GM18511 (cell line): ENCODE measurements around the gene CCDC6.
"Not testable (repeated sequence)": the region's sequence is repeated elsewhere in the genome, so short reads cannot be mapped to it uniquely, and the experiment has no call there.

ENCODE experiments used
- ATAC-seq: cut with Tn5 transposase; IDR thresholded peaks from one replicate; pipeline ENCODE4 v1.9.1; 2021; ENCODE audit warnings: mild to moderate bottlenecking, moderate library complexity; ENCODE audit not compliant: unreplicated experiment

CCDC6 gene

DNA sequence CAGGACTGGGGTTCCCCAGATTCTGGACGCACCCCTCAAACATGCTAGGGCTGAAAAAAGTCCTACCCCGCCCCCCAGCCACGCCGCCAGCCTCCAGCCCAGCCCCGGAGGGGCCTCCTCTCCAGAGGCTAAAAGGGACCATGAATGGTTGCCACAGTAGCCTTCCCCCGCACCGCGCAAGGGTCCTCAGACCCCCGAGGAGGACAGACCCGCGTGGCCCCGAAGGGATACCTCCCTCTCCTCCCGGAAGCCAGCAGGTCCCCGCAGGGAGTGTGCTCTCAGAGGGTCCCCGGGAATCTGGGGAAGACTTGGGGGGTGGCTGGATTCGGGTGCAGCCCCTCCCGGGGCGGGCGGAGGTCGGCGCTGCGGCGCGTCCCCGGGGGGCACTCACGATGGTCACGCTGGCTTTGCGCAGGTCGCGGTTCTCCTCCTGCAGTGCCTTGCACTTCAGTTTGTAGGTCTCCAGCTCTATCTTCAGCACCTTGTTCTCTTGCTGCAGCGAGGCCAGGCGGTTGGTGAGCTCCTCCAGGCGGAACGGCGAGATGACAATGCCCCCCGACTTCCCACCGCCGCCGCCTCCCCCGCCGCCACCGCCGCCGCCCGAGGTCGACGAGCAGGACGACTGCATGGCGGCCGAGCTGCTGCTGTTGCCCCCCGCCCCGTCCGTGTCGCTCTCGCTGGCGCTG is 482 bp downstream of the CCDC6 start:
- no peak for ATAC-seq

DNA sequence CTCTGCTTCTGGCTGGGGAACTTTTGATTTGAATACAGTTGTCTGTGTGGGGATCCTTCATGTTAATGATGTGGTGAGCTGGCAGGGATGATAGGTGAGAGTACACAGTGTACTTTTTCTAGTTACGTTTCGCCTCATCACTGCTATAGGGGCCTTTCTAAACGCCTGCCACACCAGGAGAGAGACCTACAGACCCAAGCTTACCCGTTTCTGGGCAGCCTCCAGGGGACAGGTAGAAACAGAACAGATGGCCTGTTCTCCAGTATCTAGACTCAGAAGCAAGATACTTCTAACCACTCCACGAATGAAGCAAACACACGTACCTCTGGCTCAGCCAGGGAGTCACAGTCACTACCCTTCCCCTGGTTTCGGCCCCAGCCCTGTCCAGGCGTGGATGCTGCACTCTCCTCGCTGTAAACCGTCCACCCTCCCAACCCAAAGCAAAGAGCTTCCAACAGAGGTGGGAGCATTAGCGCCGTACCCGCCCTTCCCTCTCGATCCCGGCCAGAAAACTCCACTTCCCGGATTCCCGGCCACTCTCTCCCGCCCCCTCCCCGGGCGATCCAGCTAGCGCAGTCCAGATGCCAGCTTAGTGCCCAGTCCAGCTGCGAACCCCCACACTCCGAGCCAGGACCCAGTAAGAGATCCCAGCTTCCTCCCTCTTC is 1.2 kb downstream of the CCDC6 start:
- ATAC-seq: peak; percentile 51

DNA sequence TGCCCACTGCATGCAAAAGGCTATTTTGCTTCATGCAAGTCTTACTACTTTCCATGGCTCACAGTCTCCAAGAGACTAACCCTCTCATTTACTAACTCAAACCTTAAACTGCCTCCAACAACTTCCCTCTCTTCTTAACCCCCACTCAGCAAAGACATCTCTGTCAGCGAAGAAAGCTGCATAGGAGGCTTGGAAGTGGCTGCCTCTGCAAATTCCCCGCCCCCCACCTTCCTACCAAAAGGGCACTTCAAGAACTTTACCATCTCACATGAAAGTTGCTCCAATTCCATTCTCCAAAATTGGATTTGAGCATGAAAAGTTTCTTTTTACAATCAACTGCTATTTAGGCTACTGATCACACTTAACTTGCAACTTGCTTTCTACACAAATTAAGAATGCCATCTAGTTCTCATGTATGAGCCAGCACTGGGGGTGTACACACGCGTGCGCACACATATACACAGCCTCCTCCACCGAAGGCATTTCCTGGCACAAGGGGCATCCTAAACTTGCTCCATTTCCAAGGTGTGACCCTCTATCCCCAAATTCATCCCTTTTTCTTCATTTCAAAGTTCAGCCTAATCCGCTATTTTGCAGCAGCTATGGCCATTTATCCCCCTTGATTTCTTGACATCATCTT is 1.8 kb downstream of the CCDC6 start:
- no peak for ATAC-seq

DNA sequence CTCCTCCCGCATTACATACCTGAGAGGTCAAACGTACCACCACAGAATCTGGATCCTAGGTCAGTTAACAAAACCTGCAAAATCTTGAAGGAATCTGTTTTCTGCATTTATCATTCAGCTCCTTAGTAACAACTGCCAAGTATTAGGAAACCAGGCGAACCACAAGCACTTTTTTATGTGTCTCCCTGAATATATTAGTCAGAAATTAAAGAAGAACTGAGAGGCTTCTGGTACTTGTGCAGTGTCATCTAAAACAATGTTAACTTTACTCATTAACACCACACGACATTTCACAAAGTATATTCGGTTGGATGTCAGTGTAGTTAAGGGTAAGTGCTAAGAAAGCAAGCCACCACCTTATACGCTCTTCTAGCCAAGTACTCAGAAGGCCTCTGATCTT is 2.5 kb downstream of the CCDC6 start:
- no peak for ATAC-seq

DNA sequence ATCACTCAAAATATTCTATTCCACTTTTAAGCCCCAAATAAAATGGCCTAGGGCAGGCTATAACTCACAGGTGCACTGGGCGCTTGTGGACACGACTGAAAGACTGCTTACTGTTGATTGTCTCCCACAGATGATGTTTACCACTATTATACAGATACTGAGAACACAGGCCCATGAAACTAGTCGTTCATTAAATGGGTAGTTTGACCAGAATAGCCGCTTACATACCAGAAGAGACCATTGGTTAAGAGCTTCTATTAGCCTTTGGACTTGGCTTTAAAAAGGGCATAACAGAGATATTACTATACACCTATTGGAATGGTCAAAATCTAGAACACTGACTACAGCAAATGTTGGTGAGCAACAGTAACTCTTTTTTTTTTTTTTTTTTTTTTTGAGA is 4.3 kb downstream of the CCDC6 start:
- no peak for ATAC-seq

DNA sequence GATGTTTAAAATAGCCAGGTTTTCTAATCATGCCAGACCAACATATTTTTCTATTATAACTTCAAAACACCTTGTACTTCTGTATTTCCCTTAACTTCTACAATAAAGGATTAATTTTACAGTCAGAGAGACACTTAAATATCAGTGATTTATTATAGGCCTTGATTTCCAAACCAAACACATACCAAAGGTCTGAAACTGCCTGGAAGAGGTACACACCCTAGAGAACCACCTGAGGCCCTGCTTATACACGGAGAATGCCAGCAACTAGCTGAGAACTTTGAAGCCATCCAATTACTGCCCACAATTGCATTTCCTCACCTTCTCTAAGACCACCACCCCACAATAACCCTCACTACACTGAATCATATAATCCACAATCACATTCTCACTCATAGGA is 4.9 kb downstream of the CCDC6 start:
- ATAC-seq: no peak

DNA sequence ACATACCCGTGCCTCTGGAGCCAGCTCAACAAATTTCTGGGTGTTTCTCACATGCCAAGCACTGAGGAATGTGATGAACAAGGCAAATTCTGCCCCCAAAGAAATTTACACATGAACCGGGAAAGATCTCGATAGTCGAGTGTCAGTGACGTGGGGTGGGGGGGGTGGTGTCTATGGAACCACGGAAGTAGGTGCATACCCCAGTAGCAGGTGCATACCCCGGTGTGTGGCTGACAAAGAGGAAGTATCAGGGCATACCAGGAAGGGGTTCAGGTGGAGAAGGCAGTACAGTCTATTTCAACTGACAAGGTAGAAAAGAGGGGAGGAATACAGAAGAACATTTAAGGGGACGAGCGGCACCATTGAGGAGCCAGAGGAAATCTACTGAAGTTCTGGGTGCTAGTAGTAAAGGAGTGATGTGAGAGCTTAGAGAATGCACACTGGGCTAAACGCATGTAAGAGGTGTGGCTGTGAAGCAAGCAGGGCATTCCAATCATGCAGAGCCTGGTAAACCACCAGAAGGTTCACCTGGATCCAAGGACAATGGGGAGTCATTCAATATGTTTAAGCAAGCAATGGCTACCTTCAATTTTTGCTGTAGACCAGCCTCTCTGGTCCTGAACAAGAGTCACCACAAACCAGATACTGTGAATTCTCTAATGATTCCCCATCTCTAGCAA is 6.2 kb downstream of the CCDC6 start:
- ATAC-seq: no peak

DNA sequence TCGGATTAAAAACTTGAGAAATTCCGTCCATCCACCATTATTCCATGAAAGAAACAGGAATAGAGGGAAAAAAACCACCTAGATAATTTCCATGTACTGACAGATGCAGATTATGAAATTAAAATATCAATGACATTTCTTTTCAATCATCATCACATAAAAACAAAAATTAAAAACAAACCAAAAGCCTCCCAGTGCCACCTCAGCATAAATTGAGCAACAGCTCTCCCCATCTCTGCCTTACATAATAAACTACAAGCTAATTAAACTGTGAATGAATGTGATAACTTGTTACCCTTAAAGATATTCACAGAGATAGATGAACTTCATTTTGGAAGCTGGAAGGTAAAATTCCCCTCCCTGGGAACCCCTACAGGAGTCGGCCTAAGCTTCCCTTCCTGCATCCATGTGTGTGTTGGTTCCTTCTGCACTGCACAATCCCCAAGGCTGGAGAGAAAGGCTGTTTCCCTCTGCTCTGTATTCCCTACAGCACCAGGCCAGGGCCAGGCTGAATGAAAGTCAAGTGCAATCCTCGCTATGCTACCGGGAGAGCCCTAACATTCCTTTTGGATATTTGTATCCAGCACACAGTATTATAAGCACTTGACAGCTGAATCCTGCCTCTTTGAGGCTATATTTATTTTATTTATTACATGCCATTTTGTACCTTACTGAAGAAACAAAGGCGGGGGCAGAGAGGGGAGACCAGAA is 8.1 kb downstream of the CCDC6 start:
- ATAC-seq: no peak

DNA sequence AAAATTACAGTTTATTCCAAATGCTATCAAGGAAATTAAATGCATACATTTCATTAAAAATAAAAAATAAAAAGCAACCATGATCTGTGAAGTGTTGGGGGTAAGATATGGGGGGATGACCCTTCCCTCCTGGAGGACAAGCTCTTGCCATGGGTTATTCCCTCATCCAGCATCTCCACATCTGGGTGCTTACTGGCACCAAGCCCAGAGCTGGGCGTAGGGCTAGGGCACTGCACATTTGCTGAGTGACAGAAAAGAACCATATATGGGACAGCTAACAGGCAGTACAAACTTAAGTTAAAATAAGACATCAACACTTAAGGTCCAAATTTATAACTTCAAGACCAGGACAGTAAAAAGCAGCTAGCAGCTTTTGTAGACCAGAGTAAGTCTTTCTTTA is 10.2 kb downstream of the CCDC6 start:
- no peak for ATAC-seq

DNA sequence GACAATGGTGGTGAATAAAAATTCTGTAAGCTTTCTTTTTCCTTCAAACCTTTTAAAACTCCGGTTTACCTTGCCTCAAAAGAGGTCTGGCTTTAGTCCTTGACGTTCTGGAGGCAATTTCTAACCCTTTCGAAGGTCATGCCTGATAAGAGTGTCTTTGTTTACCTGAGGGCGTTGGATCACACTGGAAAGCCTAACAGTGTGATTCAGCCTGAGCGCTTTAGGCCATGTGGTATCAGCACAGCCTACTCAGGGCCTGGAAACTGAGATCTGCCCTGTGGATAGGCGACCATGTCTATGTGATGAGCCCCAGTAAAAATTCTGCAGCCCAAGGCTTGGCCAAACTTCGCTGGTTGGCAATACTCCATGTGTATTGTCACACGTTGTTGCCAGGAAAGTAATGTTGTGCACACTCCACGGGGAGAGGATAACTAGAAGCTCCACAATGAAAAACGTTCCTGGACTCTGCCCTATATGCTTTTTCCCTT is 10.7 kb downstream of the CCDC6 start:
- ATAC-seq: no peak

DNA sequence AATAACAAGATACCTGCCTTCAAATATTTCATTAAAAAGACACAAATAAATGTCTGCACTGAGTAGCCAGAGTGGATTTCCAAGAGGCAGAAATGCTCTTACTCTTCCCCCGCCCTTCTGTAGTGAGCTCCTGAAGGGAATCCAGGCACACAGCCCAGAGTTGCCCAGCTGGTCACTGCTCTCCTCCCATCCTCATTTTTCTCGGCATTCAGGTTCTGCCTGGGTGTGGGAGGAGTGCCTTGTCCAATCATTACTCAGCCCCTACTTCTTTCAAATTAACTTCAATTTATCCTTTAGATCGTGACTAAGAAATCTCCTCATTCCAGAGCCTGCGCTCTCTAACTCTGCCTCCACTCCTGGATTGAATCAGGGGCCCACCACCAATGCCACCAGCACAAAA is 12.2 kb downstream of the CCDC6 start:
- no peak for ATAC-seq

DNA sequence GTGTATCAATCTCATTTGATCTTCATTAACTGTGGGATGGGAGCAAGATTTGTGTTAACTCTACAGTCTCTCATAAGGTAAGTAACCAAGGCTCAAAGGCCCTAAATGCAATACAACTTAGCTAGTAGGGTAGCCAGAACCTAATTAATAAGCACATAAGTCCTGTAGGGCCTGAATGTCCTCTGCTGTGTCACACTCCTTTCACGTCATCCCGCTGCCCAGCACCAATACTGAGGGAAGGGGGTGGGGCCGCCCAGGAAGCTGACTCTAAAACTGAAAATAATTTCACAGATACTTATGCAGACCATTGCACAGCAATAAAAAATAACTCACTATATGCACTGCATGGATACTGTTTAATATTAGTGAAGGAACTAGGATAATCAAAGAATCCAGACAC is 13.7 kb downstream of the CCDC6 start:
- ATAC-seq: no peak

DNA sequence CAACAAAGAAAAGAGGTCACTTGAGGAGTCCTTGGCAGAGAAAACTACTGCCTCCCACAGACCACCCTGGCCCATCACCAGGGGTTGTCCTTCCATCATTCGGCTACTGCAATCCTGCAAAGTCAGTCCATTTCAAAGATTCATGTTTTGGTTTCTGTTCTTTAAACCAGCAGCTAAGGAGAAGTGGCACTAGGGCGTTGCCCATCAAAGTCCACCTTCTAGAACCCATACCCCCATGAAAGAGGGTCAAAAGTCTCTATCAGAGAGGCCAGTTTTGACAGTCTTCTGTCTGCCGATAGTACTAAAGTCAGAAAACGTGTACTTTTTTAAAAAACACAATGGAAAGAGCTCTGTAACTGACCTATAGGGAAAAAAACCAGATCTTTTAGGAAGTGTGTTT is 14.4 kb downstream of the CCDC6 start:
- ATAC-seq: peak; percentile 32

DNA sequence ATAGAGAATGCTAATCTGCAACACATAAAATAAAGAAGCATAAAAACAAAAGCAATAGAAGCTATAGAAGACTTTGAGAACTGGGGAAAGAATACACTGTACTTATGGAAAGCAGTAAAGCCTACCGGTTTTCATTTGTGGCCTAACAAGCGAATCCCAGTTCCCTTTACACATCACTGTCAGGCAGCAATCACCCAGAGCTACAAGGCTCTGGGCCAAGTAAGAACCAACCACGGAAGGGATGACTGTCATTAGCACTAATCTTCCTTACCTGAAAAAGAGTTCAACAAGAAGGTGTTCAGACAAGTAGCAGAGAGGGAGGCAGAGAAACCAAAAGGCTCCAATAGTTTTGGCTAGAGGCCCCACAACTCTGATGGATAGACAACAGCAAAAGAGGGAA is 15.0 kb downstream of the CCDC6 start:
- peak; percentile 72 for ATAC-seq

DNA sequence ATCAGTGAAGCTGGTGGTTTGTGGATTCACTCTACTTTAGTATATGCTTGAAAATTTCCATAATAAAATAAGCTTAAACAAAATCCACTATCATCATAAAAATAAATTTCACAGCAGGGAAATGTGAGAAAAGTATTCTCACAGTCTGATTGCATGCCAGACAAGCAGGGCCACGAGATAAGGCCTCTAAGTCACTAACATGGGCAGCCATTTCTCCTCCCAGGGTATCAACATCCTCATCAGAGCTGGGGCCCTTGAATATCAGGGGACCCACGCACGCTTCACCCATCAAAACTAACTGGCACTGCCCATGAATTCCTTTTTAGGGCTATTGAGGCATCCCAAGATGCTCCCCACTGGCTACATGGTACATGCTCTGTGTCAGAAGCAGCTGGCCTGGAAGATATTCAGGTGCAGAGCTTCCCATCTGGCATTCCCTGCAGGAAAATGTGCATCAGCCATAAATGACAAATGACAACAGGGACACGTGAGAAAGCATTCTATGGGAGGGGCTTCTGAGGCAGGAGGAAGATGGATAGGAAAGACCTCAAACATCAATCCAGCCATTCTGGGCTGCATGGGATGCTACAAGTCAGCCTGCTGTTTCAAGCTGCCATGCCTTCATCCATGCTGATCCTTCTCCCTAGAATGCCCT is 17.4 kb downstream of the CCDC6 start:
- no peak for ATAC-seq

DNA sequence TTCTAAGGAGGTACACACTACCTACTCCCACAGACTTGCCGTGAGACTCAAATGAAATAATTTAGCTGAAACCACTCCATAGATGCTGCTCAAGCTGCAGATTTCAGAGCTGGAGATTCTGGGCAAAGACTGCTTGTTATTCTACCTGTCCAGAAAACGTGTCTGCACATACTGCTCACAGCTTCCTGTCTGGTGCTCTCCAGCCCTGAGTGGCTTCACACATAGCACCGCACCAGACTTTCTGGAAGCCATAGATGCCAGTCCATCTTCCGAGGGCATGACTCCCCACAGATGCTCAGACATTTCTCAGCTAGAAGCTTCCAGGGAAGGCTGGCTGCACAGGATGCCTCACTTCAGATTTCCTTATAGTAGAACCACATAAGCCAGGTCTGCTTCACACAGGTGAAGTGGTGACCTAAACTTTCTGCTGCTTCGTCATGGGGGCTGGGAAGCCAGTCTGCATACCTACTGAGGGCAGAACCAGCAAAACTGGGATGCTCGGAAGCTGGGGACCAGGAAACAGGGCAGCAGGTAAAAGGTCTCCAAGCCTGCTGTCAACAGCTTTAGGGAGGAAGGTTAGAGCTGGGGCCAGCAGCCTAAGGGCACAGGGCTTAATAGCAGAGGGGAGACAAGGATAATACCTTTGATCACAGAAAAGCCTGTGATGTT is 18.2 kb downstream of the CCDC6 start:
- no peak for ATAC-seq

DNA sequence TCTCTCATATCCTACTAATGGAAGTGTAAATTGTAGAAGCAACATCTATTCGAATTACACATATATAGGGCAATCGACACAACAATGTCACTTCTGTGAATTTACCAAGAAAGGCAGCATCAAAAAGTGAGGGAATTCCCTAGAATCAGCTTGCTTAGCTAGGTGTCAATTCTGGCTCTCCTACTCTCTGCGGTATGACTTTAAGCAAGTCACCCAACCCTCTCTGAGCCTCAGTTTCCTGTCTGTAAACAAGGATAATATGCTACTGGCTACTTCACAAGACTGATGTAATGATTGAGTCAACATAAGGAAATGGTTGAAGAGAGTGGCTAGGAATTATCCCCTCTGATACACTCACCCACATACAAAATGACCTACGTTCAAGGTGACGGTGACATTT is 19.4 kb downstream of the CCDC6 start:
- no peak for ATAC-seq

DNA sequence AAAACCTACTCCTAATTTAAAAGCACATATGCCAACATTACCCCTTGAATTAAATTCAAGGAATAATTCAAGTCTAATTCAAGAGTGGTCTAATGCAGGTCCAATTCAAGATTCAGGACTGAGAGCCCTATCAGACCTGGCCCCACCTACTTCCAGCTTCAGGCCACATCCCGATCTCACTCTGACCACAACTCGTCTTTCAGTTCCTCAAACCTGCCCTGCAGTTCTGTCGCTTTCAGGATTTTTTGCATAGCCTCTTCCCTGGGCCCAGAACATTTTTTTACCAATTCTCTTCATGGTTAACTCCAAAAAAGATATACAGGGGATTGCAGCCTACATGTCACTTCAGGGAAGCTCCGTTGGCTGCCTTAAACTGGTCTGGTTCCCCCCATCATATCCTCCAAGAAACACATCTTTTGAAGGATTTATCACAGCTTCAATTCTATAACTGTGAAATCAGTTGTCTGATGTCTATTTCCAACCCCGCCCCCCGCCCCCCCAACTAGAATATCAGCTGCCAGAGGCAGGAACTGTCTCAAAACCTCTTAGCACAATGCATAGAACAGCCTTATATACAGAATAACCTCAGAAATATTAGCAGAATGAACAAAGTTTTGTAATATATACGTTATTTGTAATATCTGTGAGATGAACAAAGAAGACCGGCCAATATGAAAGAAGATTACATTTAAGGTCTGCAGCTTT is 20.8 kb downstream of the CCDC6 start:
- peak; percentile 88 for ATAC-seq

DNA sequence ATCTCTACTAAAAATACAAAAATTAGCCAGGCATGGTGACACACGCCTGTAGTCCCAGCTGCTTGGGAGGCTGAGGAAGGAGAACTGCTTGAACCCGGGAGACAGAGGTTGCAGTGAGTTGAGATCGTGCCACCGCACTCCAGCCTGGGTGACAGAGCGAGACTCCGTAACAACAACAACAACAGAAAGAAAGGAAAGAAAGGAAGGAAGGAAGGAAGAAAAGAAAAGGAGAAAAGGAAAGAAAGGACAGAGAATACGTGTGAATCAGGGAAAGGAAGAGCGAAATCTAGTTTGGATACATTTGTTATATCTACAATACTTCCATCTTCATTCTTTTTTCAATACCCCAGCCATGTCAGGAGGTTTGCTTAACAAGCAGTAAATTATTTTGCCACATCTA is 21.5 kb downstream of the CCDC6 start:
- not testable (repeated sequence) for ATAC-seq
